COLO829 (cell line): ENCODE data around the gene COL23A1.

Source experiments
- DNase-seq: peaks from one replicate; pipeline ENCODE4 v3.0.0; 2012; ENCODE audit warnings: low spot score

COL23A1 gene

GRCh38 chr5:178532236-178532635, 58.0 kb downstream of the COL23A1 start:
- no peak for DNase-seq

GRCh38 chr5:178531786-178532185, 58.4 kb downstream of the COL23A1 start:
- no peak for DNase-seq

GRCh38 chr5:178530526-178530925, 59.7 kb downstream of the COL23A1 start:
- no peak for DNase-seq

- no peak for DNase-seq
These were observed 61.1 kb downstream of the COL23A1 start for GRCh38 chr5:178529080-178529479.

GRCh38 chr5:178527458-178528307, 62.5 kb downstream of the COL23A1 start:
- no peak for DNase-seq

- DNase-seq: no peak
These were observed 63.3 kb downstream of the COL23A1 start for GRCh38 chr5:178526773-178527457.

- no peak for DNase-seq
These were observed 64.1 kb downstream of the COL23A1 start for GRCh38 chr5:178525906-178526732.

- no peak for DNase-seq
These were observed 65.9 kb downstream of the COL23A1 start for GRCh38 chr5:178524093-178524882.

GRCh38 chr5:178522361-178522760, 67.8 kb downstream of the COL23A1 start:
- DNase-seq: no peak

- DNase-seq: no peak
These were observed 69.3 kb downstream of the COL23A1 start for GRCh38 chr5:178520851-178521250.

GRCh38 chr5:178519804-178520203, 70.4 kb downstream of the COL23A1 start:
- DNase-seq: no peak

- no peak for DNase-seq
These were observed 71.0 kb downstream of the COL23A1 start for GRCh38 chr5:178519155-178519554.

GRCh38 chr5:178516504-178517235, 73.5 kb downstream of the COL23A1 start:
- DNase-seq: no peak

- DNase-seq: no peak
These were observed 74.3 kb downstream of the COL23A1 start for GRCh38 chr5:178515776-178516503.

GRCh38 chr5:178514851-178515418, 75.3 kb downstream of the COL23A1 start:
- no peak for DNase-seq

GRCh38 chr5:178511172-178511571, 79.0 kb downstream of the COL23A1 start:
- no peak for DNase-seq

GRCh38 chr5:178509491-178510057, 80.6 kb downstream of the COL23A1 start:
- no peak for DNase-seq

GRCh38 chr5:178507151-178507932, 82.9 kb downstream of the COL23A1 start:
- no peak for DNase-seq
